Smooth muscle cell (in vitro differentiated cells): ENCODE results near the gene ELOVL3. TPM values are rescaled to one million over a fixed set of nuclear protein-coding genes. Genes with fewer than 3 reads are reported as not detected.

Experiments
- DNase-seq: peaks from one replicate; lab custom pipeline; 2025; ENCODE audit not compliant: unreplicated experiment; lab: John Stamatoyannopoulos, UW
- H2AFZ ChIP-seq: fragments of 200-600 bp; sonication (generic); 2 replicates; pipeline ENCODE4 v1.6.0; 2016; ENCODE audit warnings: antibody characterized with exemption, low read depth, mild to moderate bottlenecking
- H3F3A ChIP-seq: fragments of 200-600 bp; sonication (generic); 2 replicates; pipeline ENCODE4 v1.6.0; 2017; ENCODE audit warnings: antibody characterized with exemption, low read depth
- H3K27ac ChIP-seq: fragments of 200-600 bp; sonication (generic); 2 replicates; pipeline ENCODE4 v1.5.1; 2016; ENCODE audit warnings: low read depth, mild to moderate bottlenecking
- H3K27me3 ChIP-seq: fragments of 200-600 bp; sonication (generic); 2 replicates; pipeline ENCODE4 v1.6.1; 2016; ENCODE audit warnings: low read depth, mild to moderate bottlenecking
- H3K36me3 ChIP-seq: fragments of 200-600 bp; sonication (generic); 2 replicates; pipeline ENCODE4 v1.5.1; 2016; ENCODE audit warnings: low read depth
- H3K4me1 ChIP-seq: fragments of 200-600 bp; sonication (generic); 2 replicates; pipeline ENCODE4 v1.5.1; 2016; ENCODE audit warnings: low read depth
- H3K4me2 ChIP-seq: fragments of 200-600 bp; sonication (generic); 2 replicates; pipeline ENCODE4 v1.6.0; 2016; ENCODE audit warnings: mild to moderate bottlenecking
- H3K4me3 ChIP-seq: fragments of 200-600 bp; sonication (generic); 2 replicates; pipeline ENCODE4 v1.5.1; 2016; ENCODE audit warnings: mild to moderate bottlenecking
- H3K79me2 ChIP-seq: fragments of 200-600 bp; sonication (generic); 2 replicates; pipeline ENCODE4 v1.6.0; 2016; ENCODE audit warnings: low read depth, mild to moderate bottlenecking
- H3K9ac ChIP-seq: fragments of 200-600 bp; sonication (generic); 2 replicates; pipeline ENCODE4 v1.6.0; 2016; ENCODE audit warnings: low read depth
- H3K9me3 ChIP-seq: fragments of 200-600 bp; sonication (generic); replicated peaks from 2 replicates; pipeline ENCODE4 v1.5.1; 2016; ENCODE audit warnings: low read depth
- H4K20me1 ChIP-seq: fragments of 200-600 bp; sonication (generic); 2 replicates; pipeline ENCODE4 v1.6.0; 2016; ENCODE audit warnings: low read depth
- WGBS: methylation state at CpG from one replicate; pipeline ENCODE4 v1.1.7; 2016; ENCODE audit warnings: low lambda C conversion rate; 5-methylcytosine and 5-hydroxymethylcytosine counted together
- polyA plus RNA-seq: library from polyadenylated mRNA; unstranded; fragments of >200 nt; fragmentation: Nextera tagmentation; extraction: Ambion mirVana; gene quantifications from 2 replicates; pipeline ENCODE4 v1.2.1, GENCODE V29; 2016
- total RNA-seq: library from RNA; depleted of rRNA; stranded (reverse); fragments of >200 nt; gene quantifications from 2 replicates; pipeline ENCODE4 v1.2.3, GENCODE V29; 2014
- TF ChIP-seq, protein P1 (sequence below): fragments of 200-600 bp; sonication (generic); IDR thresholded peaks from 2 replicates; pipeline ENCODE4 v1.5.1; 2017; ENCODE audit warnings: borderline replicate concordance, mild to moderate bottlenecking, antibody characterized with exemption; ENCODE audit not compliant: insufficient read depth, poor library complexity, severe bottlenecking

ELOVL3 gene
- total and polyA plus RNA-seq, 2 experiments from 2014 or later, result 1.2 to 1.5 TPM

DNA sequence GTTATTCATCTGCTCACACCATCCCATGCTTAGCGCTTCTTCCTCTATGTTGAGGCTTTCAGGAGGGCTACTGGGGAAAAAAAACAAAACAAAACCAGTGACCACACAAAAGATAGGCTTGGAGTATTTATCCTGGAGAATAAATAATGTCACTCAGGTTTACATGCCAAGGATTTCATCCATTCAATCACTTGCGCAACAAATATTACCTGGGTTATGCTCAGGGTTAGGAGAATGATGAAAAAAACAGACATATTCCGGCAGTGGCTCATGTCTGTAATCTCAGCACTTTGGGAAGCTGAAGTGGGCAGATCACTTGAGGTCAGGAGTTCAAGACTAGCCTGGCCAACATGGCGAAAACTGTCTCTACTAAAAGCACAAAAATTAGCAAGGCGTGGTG is 3.3 kb upstream of the ELOVL3 start:
- TF ChIP-seq, protein P1, sequence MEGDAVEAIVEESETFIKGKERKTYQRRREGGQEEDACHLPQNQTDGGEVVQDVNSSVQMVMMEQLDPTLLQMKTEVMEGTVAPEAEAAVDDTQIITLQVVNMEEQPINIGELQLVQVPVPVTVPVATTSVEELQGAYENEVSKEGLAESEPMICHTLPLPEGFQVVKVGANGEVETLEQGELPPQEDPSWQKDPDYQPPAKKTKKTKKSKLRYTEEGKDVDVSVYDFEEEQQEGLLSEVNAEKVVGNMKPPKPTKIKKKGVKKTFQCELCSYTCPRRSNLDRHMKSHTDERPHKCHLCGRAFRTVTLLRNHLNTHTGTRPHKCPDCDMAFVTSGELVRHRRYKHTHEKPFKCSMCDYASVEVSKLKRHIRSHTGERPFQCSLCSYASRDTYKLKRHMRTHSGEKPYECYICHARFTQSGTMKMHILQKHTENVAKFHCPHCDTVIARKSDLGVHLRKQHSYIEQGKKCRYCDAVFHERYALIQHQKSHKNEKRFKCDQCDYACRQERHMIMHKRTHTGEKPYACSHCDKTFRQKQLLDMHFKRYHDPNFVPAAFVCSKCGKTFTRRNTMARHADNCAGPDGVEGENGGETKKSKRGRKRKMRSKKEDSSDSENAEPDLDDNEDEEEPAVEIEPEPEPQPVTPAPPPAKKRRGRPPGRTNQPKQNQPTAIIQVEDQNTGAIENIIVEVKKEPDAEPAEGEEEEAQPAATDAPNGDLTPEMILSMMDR, result no peak
- H3K27ac ChIP-seq, result no peak overlapping the region
- WGBS, result 83% methylated on average over 5 of the region's 5 CpGs

DNA sequence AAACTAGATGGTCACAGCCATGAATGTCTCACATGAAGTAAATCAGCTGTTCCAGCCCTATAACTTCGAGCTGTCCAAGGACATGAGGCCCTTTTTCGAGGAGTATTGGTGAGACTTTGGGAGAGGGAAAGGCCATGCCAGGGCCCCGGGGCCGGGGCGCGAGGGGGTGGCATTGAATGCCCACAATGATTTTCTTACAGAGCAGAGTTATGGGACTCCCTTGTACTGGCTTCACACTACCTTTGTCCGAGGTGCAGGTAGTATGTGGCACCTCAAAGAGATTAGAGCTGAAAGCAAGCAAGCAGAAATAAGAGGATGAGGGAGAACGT is 407 bp downstream of the ELOVL3 start:
- TF ChIP-seq, protein P1, result no peak
- no peak overlapping the region for H3K4me3 ChIP-seq
- no peak for DNase-seq

More for the DNA sequence above, 3.3 kb upstream of the ELOVL3 start:
- Histone ChIP-seq H2AFZ (no peak overlapping the region), H3K79me2 (no peaks in the 10 kb centered on the region), H3K9ac (no peak overlapping the region), H3K9me3 (no peaks in the 10 kb centered on the region), H3K4me3 (no peak overlapping the region), H3K4me1 (peaks cover 3% of the 10 kb centered on the region), H3K4me2 (no peak overlapping the region), H4K20me1 (no peaks in the 10 kb centered on the region), H3F3A (no peaks in the 10 kb centered on the region), H3K27me3 (peaks cover 15% of the 10 kb centered on the region), H3K36me3 (no peaks in the 10 kb centered on the region)
- DNase-seq, result no peak

DNA sequence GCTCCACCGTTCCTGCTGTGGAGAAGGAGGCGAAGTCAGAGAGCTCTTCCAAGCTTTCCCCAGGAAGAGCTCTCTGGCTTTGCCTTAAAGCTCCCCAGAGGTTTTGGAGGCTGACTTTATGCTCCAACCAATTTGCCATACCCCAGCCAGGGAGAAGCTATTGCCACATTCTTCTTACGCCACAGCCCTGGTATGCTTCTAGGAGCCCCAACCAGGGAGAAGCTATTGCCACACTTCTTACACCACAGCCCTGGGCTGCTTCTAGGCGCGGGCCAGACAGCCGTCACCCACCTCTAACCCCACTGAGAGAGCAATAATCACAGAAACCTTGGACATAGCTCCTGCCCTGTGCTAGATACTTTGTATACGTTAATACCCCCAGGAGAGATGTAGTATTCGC is 951 bp downstream of the ELOVL3 start:
- H3K4me3 ChIP-seq, result no peak overlapping the region
- DNase-seq, result no peak
- no peak overlapping the region for H3K4me2 ChIP-seq
- H3K79me2 ChIP-seq, result no peaks in the 10 kb centered on the region
- H3K27ac ChIP-seq, result no peak overlapping the region
- 72% methylated on average over 8 of the region's 8 CpGs for WGBS
- no peaks in the 10 kb centered on the region for H4K20me1 ChIP-seq
- no peaks in the 10 kb centered on the region for H3K9me3 ChIP-seq
- peaks cover 30% of the 10 kb centered on the region for H3K27me3 ChIP-seq
- no peaks in the 10 kb centered on the region for H3K36me3 ChIP-seq
- peaks cover 14% of the 10 kb centered on the region for H3K4me1 ChIP-seq
- H3F3A ChIP-seq, result no peaks in the 10 kb centered on the region
- no peak overlapping the region for H2AFZ ChIP-seq
- TF ChIP-seq, protein P1, result no peak
- no peak overlapping the region for H3K9ac ChIP-seq

More for the DNA sequence above, 407 bp downstream of the ELOVL3 start:
- WGBS, result 82% methylated on average over 8 of the region's 8 CpGs
- Histone ChIP-seq H2AFZ (peak overlapping the region; percentile 24), H4K20me1 (no peaks in the 10 kb centered on the region), H3F3A (no peaks in the 10 kb centered on the region), H3K4me1 (peaks cover 14% of the 10 kb centered on the region), H3K36me3 (no peaks in the 10 kb centered on the region), H3K27me3 (peaks cover 25% of the 10 kb centered on the region), H3K27ac (no peak overlapping the region), H3K9me3 (no peaks in the 10 kb centered on the region), H3K9ac (no peak overlapping the region), H3K79me2 (no peaks in the 10 kb centered on the region), H3K4me2 (peak overlapping the region; percentile 85)

- WGBS, result 3% methylated on average over 24 of the region's 24 CpGs
- H3K9me3 ChIP-seq, result no peaks in the 10 kb centered on the region
- TF ChIP-seq, protein P1, result peak; percentile 99
- H3K36me3 ChIP-seq, result no peaks in the 10 kb centered on the region
- no peak overlapping the region for H2AFZ ChIP-seq
- H3F3A ChIP-seq, result no peaks in the 10 kb centered on the region
- H3K27me3 ChIP-seq, result peaks cover 30% of the 10 kb centered on the region
- H3K27ac ChIP-seq, result no peak overlapping the region
- peaks cover 14% of the 10 kb centered on the region for H3K4me1 ChIP-seq
- H4K20me1 ChIP-seq, result no peaks in the 10 kb centered on the region
- H3K9ac ChIP-seq, result no peak overlapping the region
- peak; percentile 42 for DNase-seq
- H3K4me2 ChIP-seq, result peak overlapping the region; percentile 84
- H3K4me3 ChIP-seq, result peak overlapping the region; percentile 51
- no peaks in the 10 kb centered on the region for H3K79me2 ChIP-seq
These were observed 3.7 kb downstream of the ELOVL3 start for GRCh38 chr10:102229810-102230263.
